Measurements from ENCODE around the gene DRAP1.
"Not testable (repeated sequence)": the region's sequence is repeated elsewhere in the genome, so short reads cannot be mapped to it uniquely, and the experiment has no call there.

The DRAP1 gene

GRCh38 chr11:65934014-65934413 is 14.8 kb downstream of the DRAP1 start:
- no peak for DNase-seq

- DNase-seq = no peak
These were observed 18.5 kb downstream of the DRAP1 start for GRCh38 chr11:65937766-65938165.

GRCh38 chr11:65941720-65942310 is 22.6 kb downstream of the DRAP1 start:
- DNase-seq = no peak

- no peak for DNase-seq
These were observed 23.3 kb downstream of the DRAP1 start for GRCh38 chr11:65942531-65942930.

GRCh38 chr11:65944191-65944590 is 25.0 kb downstream of the DRAP1 start:
- no peak for DNase-seq

GRCh38 chr11:65944767-65945166 is 25.5 kb downstream of the DRAP1 start:
- DNase-seq = no peak

- DNase-seq = no peak
These were observed 26.2 kb downstream of the DRAP1 start, which contains the start of gene TSGA10IP for GRCh38 chr11:65945430-65945911. TSS of gene TSGA10IP (plus strand) at chr11:65945480. CDS start at chr11:65945676, 196 bp downstream.

- DNase-seq = no peak
These were observed 26.8 kb downstream of the DRAP1 start for GRCh38 chr11:65945941-65946558.

GRCh38 chr11:65946655-65947054 is 27.4 kb downstream of the DRAP1 start:
- DNase-seq = no peak

GRCh38 chr11:65947133-65947532 is 27.9 kb downstream of the DRAP1 start:
- no peak for DNase-seq

- DNase-seq = no peak
These were observed 28.4 kb downstream of the DRAP1 start for GRCh38 chr11:65947603-65948125.

GRCh38 chr11:65950711-65951110 is 31.5 kb downstream of the DRAP1 start:
- DNase-seq = not testable (repeated sequence)

- DNase-seq = not testable (repeated sequence)
These were observed 32.4 kb downstream of the DRAP1 start for GRCh38 chr11:65951641-65952040.

GRCh38 chr11:65952052-65952521 is 32.9 kb downstream of the DRAP1 start:
- DNase-seq = no peak

GRCh38 chr11:65953471-65953870 is 34.2 kb downstream of the DRAP1 start:
- DNase-seq = no peak

GRCh38 chr11:65954771-65955170 is 35.5 kb downstream of the DRAP1 start:
- DNase-seq = no peak

GRCh38 chr11:65958291-65958690 is 39.1 kb downstream of the DRAP1 start:
- no peak for DNase-seq

GRCh38 chr11:65958774-65959420 is 39.7 kb downstream of the DRAP1 start:
- no peak for DNase-seq

- DNase-seq = no peak
These were observed 41.6 kb downstream of the DRAP1 start for GRCh38 chr11:65960824-65961266.

- DNase-seq = peak; percentile 99
These were observed 42.3 kb downstream of the DRAP1 start, which contains the start of gene SART1 for GRCh38 chr11:65961267-65962140. TSS of gene SART1 (plus strand) at chr11:65961734. CDS start at chr11:65961781, 47 bp downstream.

GRCh38 chr11:65962141-65962564 is 42.9 kb downstream of the DRAP1 start:
- DNase-seq = no peak

- no peak for DNase-seq
These were observed 45.7 kb downstream of the DRAP1 start for GRCh38 chr11:65964906-65965305.
